GM12878 (cell line): Measurements from ENCODE around the gene RFXANK. TPM values are rescaled to one million over a fixed set of nuclear protein-coding genes. Genes with fewer than 3 reads are reported as not detected.
A peak's percentile ranks its signal among the peaks of the same experiment; 100 is the strongest.

ENCODE experiments used
- ATAC-seq: fragments of 200-7000 bp; cut with Tn5 transposase; 3 replicates; pipeline ENCODE4 v1.9.1; 2020; ENCODE audit warnings: mild to moderate bottlenecking, moderate library complexity
- BruUV-seq: library from RNA; stranded (reverse); fragments of 400-500 nt; replicated peaks from 2 replicates; lab custom pipeline; 2021; lab: Mats Ljungman, UMichigan
- CTCF ChIA-PET: fragments of 300-600 bp; sonication (Branson Sonifier 250); formaldehyde crosslinking; extraction: SDS; loops from one replicate; lab custom pipeline; 2021; ENCODE audit warnings: inconsistent platforms; lab: Yijun Ruan, JAX
- POLR2A ChIA-PET: fragments of 350-600 bp; formaldehyde crosslinking; extraction: SDS; loops from one replicate; lab custom pipeline; 2021; ENCODE audit warnings: inconsistent platforms; lab: Charles Lee
- RAD21 ChIA-PET: fragments of 300-600 bp; sonication (Branson Sonifier 250); formaldehyde crosslinking; loops from one replicate; lab custom pipeline; 2023; ENCODE audit warnings: antibody characterized with exemption; ENCODE audit not compliant: unreplicated experiment; lab: Charles Lee
- SMC1A ChIA-PET: fragments of 300-600 bp; sonication (Branson Sonifier 250); formaldehyde crosslinking; loops from one replicate; lab custom pipeline; 2023; ENCODE audit not compliant: unreplicated experiment, uncharacterized antibody; lab: Charles Lee
- DNase-seq: peaks from one replicate; pipeline ENCODE4 v3.0.0-alpha.2; 2011; ENCODE audit warnings: low read depth, low spot score
- FAIRE-seq: peaks from 3 replicates; lab custom pipeline; 2011; peaks lifted over from hg19 to GRCh38; lab: Jason Lieb, UNC
- H2AFZ ChIP-seq: 2 replicates; pipeline ENCODE4 v1.6.0; 2011; ENCODE audit warnings: low read depth, low read length, control low read depth; ENCODE audit not compliant: control insufficient read depth
- H3K27ac ChIP-seq: 2 replicates; pipeline ENCODE4 v1.5.1; 2011; ENCODE audit warnings: control low read depth; ENCODE audit not compliant: control insufficient read depth, insufficient read depth
- H3K27me3 ChIP-seq, 2 experiments: replicated peaks in 1 of 2; 2 replicates each; pipeline versions ENCODE4 v1.6.0 to v1.6.1; 2011; ENCODE audit warnings: low read length in 1 of 2; ENCODE audit not compliant: control insufficient read depth in 2 of 2, insufficient read depth in 2 of 2
- H3K36me3 ChIP-seq, 2 experiments: 2 replicates each; pipeline ENCODE4 v1.5.1; 2011; ENCODE audit warnings: low read length in 1 of 2; ENCODE audit not compliant: control insufficient read depth in 2 of 2, insufficient read depth in 2 of 2
- H3K4me1 ChIP-seq: 2 replicates; pipeline ENCODE4 v1.6.1; 2011; ENCODE audit warnings: mild to moderate bottlenecking, low read length, moderate library complexity, mixed read lengths; ENCODE audit not compliant: control insufficient read depth, insufficient read depth
- H3K4me2 ChIP-seq: 2 replicates; pipeline ENCODE4 v1.6.0; 2011; ENCODE audit warnings: control low read depth; ENCODE audit not compliant: control insufficient read depth, insufficient read depth
- H3K4me3 ChIP-seq: fragments of 200-600 bp; sonication (generic); 2 replicates; pipeline ENCODE4 v1.5.1; 2016
- H3K79me2 ChIP-seq: 2 replicates; pipeline ENCODE4 v1.6.0; 2011; ENCODE audit warnings: low read length; ENCODE audit not compliant: control insufficient read depth, insufficient read depth
- H3K9ac ChIP-seq: 2 replicates; pipeline ENCODE4 v1.8.0; 2011; ENCODE audit warnings: low read length, control low read depth, mixed read lengths; ENCODE audit not compliant: control insufficient read depth, insufficient read depth
- H3K9me3 ChIP-seq: replicated peaks from 3 replicates; pipeline ENCODE4 v1.5.1; 2011; ENCODE audit warnings: mild to moderate bottlenecking, low read length; ENCODE audit not compliant: control insufficient read depth, insufficient read depth
- H4K20me1 ChIP-seq: 2 replicates; pipeline ENCODE4 v1.6.0; 2011; ENCODE audit not compliant: control insufficient read depth, insufficient read depth
- ATF2 ChIP-seq: IDR thresholded peaks from 2 replicates; pipeline ENCODE4 v1.6.1; 2012; ENCODE audit warnings: low read length, inconsistent platforms
- BMI1 ChIP-seq: fragments of 450-650 bp; IDR thresholded peaks from 2 replicates; pipeline ENCODE4 v1.6.1; 2016; ENCODE audit warnings: mild to moderate bottlenecking, moderate library complexity, borderline replicate concordance
- PAX8 ChIP-seq: fragments of 450-650 bp; IDR thresholded peaks from 2 replicates; pipeline ENCODE4 v1.6.1; 2017; ENCODE audit warnings: mild to moderate bottlenecking, moderate library complexity
- SMAD5 ChIP-seq: IDR thresholded peaks from 2 replicates; pipeline ENCODE4 v1.6.1; 2016; ENCODE audit warnings: antibody characterized with exemption, low read depth
- ZBED1 ChIP-seq: IDR thresholded peaks from 2 replicates; pipeline ENCODE4 v1.6.1; 2016; ENCODE audit warnings: borderline replicate concordance
- WGBS: methylation state at CpG from one replicate; pipeline ENCODE4 v1.1.6; 2016; ENCODE audit warnings: low lambda C conversion rate; ENCODE audit not compliant: insufficient replicate concordance, insufficient coverage; ENCODE audit errors: missing lambda C conversion rate; 5-methylcytosine and 5-hydroxymethylcytosine counted together
- in situ Hi-C: fragments of 300-500 bp; cut with MboI; formaldehyde crosslinking; loops from 9 replicates; pipeline ENCODE4 v1.14.3; 2018; ENCODE audit warnings: mixed read lengths
- intact Hi-C: fragments of 100-400 bp; cut with micrococcal nuclease; formaldehyde crosslinking; loops from one replicate; pipeline ENCODE4 v1.14.2; 2022; ENCODE audit not compliant: unreplicated experiment
- polyA plus RNA-seq, 11 experiments: library from polyadenylated mRNA; depleted of rRNA in 4 of 11; unstranded in 6 of 11; stranded (reverse) in 5 of 11; fragments of >200 nt; fragmentation: Nextera tagmentation in 4 of 11; fragmentation: Illumina TruSeq in 1 of 11; extraction: Ambion mirVana in 4 of 11; extraction: Trizol in 1 of 11; gene quantifications; 1 replicate in 1 of 11; 2 replicates in 10 of 11; pipeline versions ENCODE4 v1.2.1 to v1.2.3, GENCODE V29; 2011 to 2016; ENCODE audit warnings: inconsistent platforms in 2 of 11, missing spikeins in 2 of 11, low read depth in 1 of 11
- total RNA-seq, 4 experiments: library from RNA; depleted of rRNA in 3 of 4; stranded (reverse); fragments of >200 nt in 3 of 4; fragmentation: Illumina TruSeq in 1 of 4; extraction: Trizol in 1 of 4; gene quantifications; 2 replicates each; pipeline versions ENCODE4 v1.2.1 to v1.2.3, GENCODE V29; 2013 to 2021

RFXANK gene
- total and polyA plus RNA-seq, 10 of the 15 experiments (the other 5 are each of a cell fraction or from before 2014, with no cell fraction given): 70.8 to 125 (median 95.7) TPM

GRCh38 chr19:19224150-19224851 is 32.2 kb downstream of the RFXANK start:
- Histone ChIP-seq H3K4me3 (no peak overlapping the region), H4K20me1 (no peaks in the 10 kb centered on the region), H3K36me3 (no peaks in the 10 kb centered on the region), H3K79me2 (no peaks in the 10 kb centered on the region), H3K9ac (no peak overlapping the region), H3K9me3 (no peaks in the 10 kb centered on the region), H3K4me2 (peak overlapping the region; percentile 93), H3K27ac (no peak overlapping the region), H3K27me3 (no peaks in the 10 kb centered on the region), H3K4me1 (peaks cover 4% of the 10 kb centered on the region), H2AFZ (peak overlapping the region; percentile 74)
- 81% methylated on average over 17 of the region's 17 CpGs for WGBS
- no peak for TF ChIP-seq ZBED1
- no peak for TF ChIP-seq ATF2
- TF ChIP-seq SMAD5: no peak
- no peak for TF ChIP-seq BMI1
- TF ChIP-seq PAX8: no peak
- SMC1A ChIA-PET: interaction anchor here (0.6 to 1.8 kb wide), 2 partner anchors 50 to 891 kb away, joined by 3 to 6 read pairs; no protein-coding TSS in a partner anchor
- FAIRE-seq (no peak), ATAC-seq (no peak), DNase-seq (no peak)
- POLR2A ChIA-PET: no interaction called here
- RAD21 ChIA-PET: no interaction called here
- no TSS peak for BruUV-seq
- in situ Hi-C loops (no loop called here), intact Hi-C loops (no loop called here)
- CTCF ChIA-PET: interaction anchor here (0.6 to 2.2 kb wide), 3 partner anchors 21 to 67 kb away, joined by 6 to 9 read pairs (median 7); partner anchors contain the start of gene NR2C2AP
